Colonic mucosa (tissue), 4 donors: ENCODE data around the gene FNDC3B. TPM values are rescaled to one million over a fixed set of nuclear protein-coding genes. Genes with fewer than 3 reads are reported as not detected.

Experiments used
- DNase-seq: peaks from one replicate; pipeline ENCODE4 v3.0.0-alpha.2; 2020
- H3K27ac ChIP-seq: fragments of 200-600 bp; one replicate; pipeline ENCODE4 v1.8.0; 2021
- H3K27me3 ChIP-seq: fragments of 200-600 bp; one replicate; pipeline ENCODE4 v1.8.0; 2021
- H3K36me3 ChIP-seq: fragments of 200-600 bp; one replicate; pipeline ENCODE4 v1.8.0; 2021
- H3K4me1 ChIP-seq: fragments of 200-600 bp; one replicate; pipeline ENCODE4 v1.8.0; 2021; ENCODE audit warnings: mild to moderate bottlenecking
- H3K4me3 ChIP-seq: fragments of 200-600 bp; one replicate; pipeline ENCODE4 v1.8.0; 2021
- H3K9ac ChIP-seq, 2 donors: one replicate each; pipeline ENCODE4 v1.7.0; 2013; ENCODE audit warnings: control low read depth in 2 of 2, low read depth in 2 of 2, low read length in 2 of 2
- H3K9me3 ChIP-seq: fragments of 200-600 bp; one replicate; pipeline ENCODE4 v1.8.0; 2021
- CTCF ChIP-seq: fragments of 200-600 bp; IDR thresholded peaks from one replicate; pipeline ENCODE4 v1.8.0; 2022; ENCODE audit warnings: antibody characterized with exemption, mild to moderate bottlenecking
- intact Hi-C: fragments of 100-400 bp; cut with DNase I; formaldehyde crosslinking; loops from one replicate; pipeline ENCODE4 v1.14.1; 2022
- total RNA-seq, 2 donors: library from RNA; stranded (reverse); fragmentation: NEBNext Ultra II Directional in 1 of 2; extraction: Animal tissue kit (Norgen Biotek cat#: 25700) in 1 of 2; gene quantifications; one replicate each; pipeline ENCODE4 v1.2.1, GENCODE V29; 2021
- donor health status: healthy.
- donor health status: DM: no; HTN: no; CAD: no.
- donor health status: DM: no; HTN: no; CAD: no.

The FNDC3B gene
- total RNA-seq, 2 donors from 2014 or later: 66.7 to 142 TPM

- Histone ChIP-seq H3K4me1 (no peaks in the 10 kb centered on the region), H3K9ac (no peak overlapping the region), H3K4me3 (no peak overlapping the region), H3K27me3 (no peaks in the 10 kb centered on the region), H3K36me3 (no peaks in the 10 kb centered on the region), H3K27ac (no peak overlapping the region), H3K9me3 (no peaks in the 10 kb centered on the region)
- DNase-seq: no peak
- intact Hi-C loops: no loop called here
- no peak for TF ChIP-seq CTCF
Measured at GRCh38 chr3:172194702-172195406, 155.5 kb downstream of the FNDC3B start.

- H3K9ac ChIP-seq: no peak overlapping the region
- no peaks in the 10 kb centered on the region for H3K9me3 ChIP-seq
- TF ChIP-seq CTCF: no peak
- H3K27me3 ChIP-seq: no peaks in the 10 kb centered on the region
- no peaks in the 10 kb centered on the region for H3K36me3 ChIP-seq
- H3K27ac ChIP-seq: no peak overlapping the region
- DNase-seq: no peak
- intact Hi-C loops: no loop called here
- H3K4me1 ChIP-seq: no peaks in the 10 kb centered on the region
- no peak overlapping the region for H3K4me3 ChIP-seq
Measured at GRCh38 chr3:172195407-172195754, 156.0 kb downstream of the FNDC3B start.

GRCh38 chr3:172197344-172197743 lies 158.0 kb downstream of the FNDC3B start:
- intact Hi-C loops: no loop called here
- Histone ChIP-seq H3K36me3 (no peaks in the 10 kb centered on the region), H3K9me3 (no peaks in the 10 kb centered on the region), H3K4me3 (no peak overlapping the region), H3K27ac (no peak overlapping the region), H3K4me1 (no peaks in the 10 kb centered on the region), H3K27me3 (no peaks in the 10 kb centered on the region), H3K9ac (no peak overlapping the region)
- no peak for TF ChIP-seq CTCF
- DNase-seq: no peak

GRCh38 chr3:172198428-172198827 lies 159.1 kb downstream of the FNDC3B start:
- H3K9ac ChIP-seq: no peak overlapping the region
- no peak overlapping the region for H3K27ac ChIP-seq
- intact Hi-C loops: no loop called here
- TF ChIP-seq CTCF: no peak
- no peaks in the 10 kb centered on the region for H3K9me3 ChIP-seq
- H3K36me3 ChIP-seq: no peaks in the 10 kb centered on the region
- H3K4me3 ChIP-seq: no peak overlapping the region
- H3K27me3 ChIP-seq: no peaks in the 10 kb centered on the region
- DNase-seq: no peak
- H3K4me1 ChIP-seq: no peaks in the 10 kb centered on the region

- H3K9me3 ChIP-seq: no peaks in the 10 kb centered on the region
- intact Hi-C loops: no loop called here
- H3K4me3 ChIP-seq: no peak overlapping the region
- no peaks in the 10 kb centered on the region for H3K36me3 ChIP-seq
- peaks cover 3% of the 10 kb centered on the region for H3K4me1 ChIP-seq
- TF ChIP-seq CTCF: no peak
- no peak overlapping the region for H3K9ac ChIP-seq
- no peak for DNase-seq
- no peaks in the 10 kb centered on the region for H3K27me3 ChIP-seq
- no peak overlapping the region for H3K27ac ChIP-seq
Measured at GRCh38 chr3:172199850-172200369, 160.5 kb downstream of the FNDC3B start.
